Thymus (tissue), 11 donors: ENCODE data around the gene ITGB3. TPM values are rescaled to one million over a fixed set of nuclear protein-coding genes. Genes with fewer than 3 reads are reported as not detected.
A peak's percentile ranks its signal among the peaks of the same experiment; 100 is the strongest.

Experiments used
- DNase-seq, 9 donors: peaks; one replicate each; pipeline ENCODE4 v3.0.0-alpha.2; 2013; ENCODE audit warnings: low spot score in 9 of 9, low read depth in 6 of 9, missing footprints in 1 of 9
- H3K27ac ChIP-seq, 2 donors: one replicate each; pipeline ENCODE4 v1.5.1; 2013; ENCODE audit warnings: control low read depth in 1 of 2, low read depth in 1 of 2, low read length in 1 of 2, mild to moderate bottlenecking in 1 of 2, moderate library complexity in 1 of 2
- H3K27me3 ChIP-seq, 2 donors: one replicate each; pipeline ENCODE4 v1.5.1; 2013; ENCODE audit warnings: low read length in 1 of 2; ENCODE audit not compliant: control insufficient read depth in 2 of 2, insufficient read depth in 1 of 2
- H3K36me3 ChIP-seq, 2 donors: one replicate each; pipeline ENCODE4 v1.5.1; 2013; ENCODE audit warnings: low read length in 1 of 2, mild to moderate bottlenecking in 1 of 2, moderate library complexity in 1 of 2; ENCODE audit not compliant: control insufficient read depth in 2 of 2, insufficient read depth in 2 of 2
- H3K4me1 ChIP-seq, 2 donors: one replicate each; pipeline ENCODE4 v1.5.1; 2013; ENCODE audit warnings: low read length in 2 of 2; ENCODE audit not compliant: control insufficient read depth in 2 of 2, insufficient read depth in 2 of 2
- H3K4me3 ChIP-seq, 2 donors: one replicate each; pipeline ENCODE4 v1.5.1; 2013; ENCODE audit warnings: low read length in 2 of 2, control low read depth in 1 of 2, mild to moderate bottlenecking in 1 of 2
- H3K9me3 ChIP-seq, 2 donors: one replicate each; pipeline ENCODE4 v1.5.1; 2013; ENCODE audit warnings: low read length in 1 of 2, mild to moderate bottlenecking in 1 of 2; ENCODE audit not compliant: control insufficient read depth in 2 of 2, insufficient read depth in 1 of 2
- WGBS: extraction: QIAGEN DNeasy Blood & Tissue Kit; methylation state at CpG from one replicate; pipeline ENCODE4 v1.1.7; 2013; 5-methylcytosine and 5-hydroxymethylcytosine counted together
- polyA plus RNA-seq: library from polyadenylated mRNA; stranded (reverse); fragments of 200-250 nt; gene quantifications from one replicate; pipeline ENCODE4 v1.2.3, GENCODE V29; 2013
- total RNA-seq: library from RNA; stranded (reverse); fragments of 120-200 nt; gene quantifications from one replicate; pipeline ENCODE4 v1.2.4, GENCODE V29; 2013
- donor health status: healthy.

The ITGB3 gene
- total and polyA plus RNA-seq, 2 donors: 0.52 to 1.7 TPM

DNA sequence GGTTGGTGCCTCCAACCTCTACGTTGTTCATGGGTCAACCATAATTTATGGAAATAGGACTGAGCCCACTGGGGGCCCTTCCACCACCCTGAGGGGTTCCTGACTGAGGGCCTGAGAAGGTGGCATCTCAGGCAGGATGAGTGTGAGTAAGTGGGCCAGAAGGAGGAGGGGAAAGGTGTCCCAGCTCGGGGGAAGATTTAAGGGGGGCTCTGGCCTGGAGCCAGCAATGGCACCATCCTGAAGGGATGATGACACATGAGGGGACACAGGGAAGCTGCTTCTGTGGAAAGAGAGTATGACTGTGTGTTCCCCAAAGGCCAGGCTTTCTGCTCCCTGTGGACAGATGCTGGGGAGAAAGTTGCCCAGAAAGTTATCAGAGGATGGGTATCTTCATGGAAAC is 25.8 kb upstream of the ITGB3 start:
- Histone ChIP-seq H3K36me3 (no peaks in the 10 kb centered on the region), H3K4me3 (no peak overlapping the region), H3K27ac (no peak overlapping the region), H3K9me3 (peaks cover 0 to 9% of the 10 kb centered on the region in 2 donors), H3K4me1 (peaks cover 0 to 8% of the 10 kb centered on the region in 2 donors), H3K27me3 (peaks cover 0 to 10% of the 10 kb centered on the region in 2 donors)
- WGBS: 92% methylated on average over 2 of the region's 2 CpGs
- DNase-seq: no peak

DNA sequence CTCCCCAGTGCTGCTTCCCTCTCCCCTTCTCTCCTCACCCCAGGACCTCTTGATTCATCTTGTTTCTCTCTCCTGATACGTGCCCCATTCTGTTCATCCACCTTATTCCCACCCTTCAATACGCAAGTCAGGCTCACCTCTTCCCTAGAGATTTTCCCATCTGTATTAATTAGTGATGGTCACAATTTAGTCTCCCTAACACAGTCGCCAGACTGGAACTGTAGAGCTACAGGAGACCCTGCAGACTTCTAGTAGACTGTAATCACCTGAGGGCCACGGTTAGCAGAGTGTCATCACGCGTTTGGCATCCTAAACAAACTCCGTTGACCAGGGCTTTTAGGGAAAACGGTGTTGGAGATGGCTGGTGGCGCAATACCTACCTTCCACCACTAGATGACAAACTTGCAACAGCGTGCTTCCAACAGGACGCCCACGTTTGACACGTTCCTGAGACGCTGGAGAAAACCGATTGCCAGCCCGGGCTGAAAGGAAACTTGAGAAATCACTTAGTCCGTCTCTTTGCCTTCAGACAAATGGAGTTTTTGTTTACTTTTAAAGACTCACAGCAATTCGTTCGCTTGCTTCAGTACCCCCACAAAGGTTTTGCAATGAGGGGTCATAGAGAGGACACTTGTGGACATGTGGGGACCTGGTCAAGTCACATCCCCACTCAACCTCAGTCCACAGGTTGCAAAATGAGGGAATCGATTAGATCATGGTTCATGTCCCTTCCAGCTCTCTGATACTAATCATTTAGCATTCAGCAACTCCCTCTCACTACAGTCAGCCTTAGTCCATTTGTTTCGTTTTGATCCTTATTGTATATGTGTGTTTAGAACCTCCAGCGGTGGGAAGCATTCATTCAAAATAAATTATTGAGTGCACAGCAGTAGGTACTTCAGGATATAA is 23.8 kb upstream of the ITGB3 start:
- Histone ChIP-seq H3K27me3 (peaks cover 0 to 10% of the 10 kb centered on the region in 2 donors), H3K9me3 (peaks cover 0 to under 1% of the 10 kb centered on the region in 2 donors), H3K27ac (no peak overlapping the region), H3K36me3 (no peaks in the 10 kb centered on the region), H3K4me1 (peaks cover 0 to 6% of the 10 kb centered on the region in 2 donors), H3K4me3 (no peak overlapping the region)
- DNase-seq: peak; percentile 39 to 80 (median 55)
- WGBS: 19% methylated on average over 22 of the region's 22 CpGs

DNA sequence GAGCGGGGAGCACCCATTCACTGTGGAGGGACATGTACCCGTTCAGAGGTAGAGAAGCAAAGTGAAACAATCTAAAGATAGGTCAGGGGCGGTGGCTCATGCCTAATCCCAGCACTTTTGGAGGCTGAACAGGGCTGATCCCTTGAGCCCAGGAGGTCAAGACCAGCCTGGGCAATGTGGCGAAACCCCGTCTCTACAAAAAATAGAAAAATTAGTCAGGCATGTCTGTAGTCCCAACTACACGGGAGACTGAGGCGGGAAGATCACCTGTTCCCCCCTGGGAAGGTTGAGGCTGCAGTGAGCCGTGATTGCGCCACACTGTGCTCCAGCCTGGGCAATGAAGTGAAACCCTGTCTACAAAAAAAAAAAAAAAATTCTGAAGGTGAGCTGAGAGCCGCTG is 22.8 kb upstream of the ITGB3 start:
- 96% methylated on average over 10 of the region's 10 CpGs for WGBS
- DNase-seq: no peak
- Histone ChIP-seq H3K4me1 (peaks cover 0 to 4% of the 10 kb centered on the region in 2 donors), H3K4me3 (no peak overlapping the region), H3K27me3 (peaks cover 0 to 10% of the 10 kb centered on the region in 2 donors), H3K27ac (no peak overlapping the region), H3K36me3 (no peaks in the 10 kb centered on the region), H3K9me3 (no peaks in the 10 kb centered on the region)

DNA sequence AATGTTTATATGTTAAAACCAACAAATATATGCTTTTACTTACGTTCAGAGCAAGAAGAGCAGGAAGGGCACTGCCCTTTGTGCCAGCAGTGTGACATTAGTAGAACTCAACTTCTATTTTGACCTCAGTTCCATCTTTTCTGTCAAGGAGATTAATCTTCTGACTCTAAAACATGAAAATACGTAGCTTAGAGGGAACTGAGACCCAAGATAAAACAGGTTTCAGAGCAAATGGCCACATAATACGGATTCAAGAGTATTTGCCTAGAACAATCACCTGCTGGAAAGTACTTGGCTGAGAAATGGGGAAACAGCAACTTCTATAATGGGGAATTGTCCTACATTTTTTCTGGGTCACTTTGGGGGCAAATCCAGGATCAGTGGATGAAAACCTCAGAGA is 22.3 kb upstream of the ITGB3 start:
- H3K4me3 ChIP-seq: no peak overlapping the region
- H3K27ac ChIP-seq: no peak overlapping the region
- H3K27me3 ChIP-seq: peaks cover 0 to 10% of the 10 kb centered on the region in 2 donors
- H3K9me3 ChIP-seq: no peaks in the 10 kb centered on the region
- no peak for DNase-seq
- no peaks in the 10 kb centered on the region for H3K36me3 ChIP-seq
- WGBS: 88% methylated on average over 3 of the region's 3 CpGs
- peaks cover 0 to 4% of the 10 kb centered on the region in 2 donors for H3K4me1 ChIP-seq

DNA sequence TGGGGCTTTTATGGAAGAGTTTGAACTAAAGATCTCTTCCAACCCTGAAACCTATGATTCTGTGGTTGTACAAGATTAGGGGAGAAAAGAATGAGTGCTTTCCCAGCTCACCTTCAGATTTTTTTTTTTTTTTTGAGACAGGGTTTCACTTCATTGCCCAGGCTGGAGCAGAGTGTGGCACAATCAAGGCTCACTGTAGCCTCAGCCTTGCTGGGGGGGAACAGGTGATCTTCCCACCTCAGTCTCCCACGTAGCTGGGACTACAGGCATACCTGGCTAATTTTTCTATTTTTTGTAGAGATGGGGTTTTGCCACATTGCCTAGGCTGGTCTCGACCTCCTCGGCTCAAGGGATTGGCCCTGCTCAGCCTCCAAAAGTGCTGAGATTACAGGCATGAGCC is 21.8 kb upstream of the ITGB3 start:
- Histone ChIP-seq H3K4me1 (peaks cover 0 to 4% of the 10 kb centered on the region in 2 donors), H3K27me3 (peaks cover 0 to 10% of the 10 kb centered on the region in 2 donors), H3K36me3 (no peaks in the 10 kb centered on the region), H3K9me3 (peaks cover 0 to 5% of the 10 kb centered on the region in 2 donors), H3K27ac (no peak overlapping the region), H3K4me3 (no peak overlapping the region)
- DNase-seq: no peak
- 91% methylated on average over 3 of the region's 3 CpGs for WGBS

DNA sequence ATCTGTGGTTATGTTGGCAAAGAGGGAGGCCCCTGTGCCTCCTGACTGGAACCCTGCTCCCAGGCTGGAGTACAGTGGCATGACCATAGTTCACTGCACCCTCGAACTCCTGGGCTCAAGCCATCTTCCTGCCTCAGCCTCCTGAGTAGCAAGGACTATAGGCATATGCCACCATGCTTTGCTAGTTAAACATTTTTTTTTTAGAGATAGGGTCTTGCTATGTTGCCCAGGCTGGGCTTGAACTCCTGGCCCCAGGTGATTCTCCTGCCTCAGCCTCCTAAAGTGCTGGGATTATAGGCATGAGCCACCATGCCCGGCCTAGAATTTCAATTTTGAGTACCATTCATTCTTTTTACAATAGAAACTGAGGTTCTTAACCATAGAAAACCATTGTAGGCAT is 21.2 kb upstream of the ITGB3 start:
- 97% methylated on average over 2 of the region's 2 CpGs for whole genome bisulfite sequencing
- peaks cover 0 to 10% of the 10 kb centered on the region in 2 donors for H3K27me3 ChIP-seq

DNA sequence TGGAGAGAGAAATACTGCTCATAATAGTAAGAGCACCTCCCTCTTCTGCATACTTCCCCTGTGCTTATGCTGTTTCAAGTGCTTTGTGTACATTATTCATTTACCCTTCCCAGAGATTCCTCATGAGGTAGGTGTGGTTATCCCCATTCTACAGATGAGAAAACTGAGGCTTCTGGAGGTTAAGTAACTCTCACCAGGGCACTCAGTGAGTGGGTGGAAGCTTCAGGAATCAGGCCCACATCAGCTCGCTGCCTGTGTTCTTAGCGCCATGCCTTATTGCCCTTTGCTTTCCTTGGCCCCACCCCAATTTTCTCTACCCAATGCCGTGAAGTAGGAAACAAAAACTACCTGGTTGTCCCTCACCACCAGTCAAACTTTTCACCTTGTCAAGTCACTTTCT is 18.1 kb upstream of the ITGB3 start:
- 97% methylated on average over 3 of the region's 3 CpGs for WGBS
- no peak overlapping the region for H3K27ac ChIP-seq

More for the DNA sequence above, 21.2 kb upstream of the ITGB3 start:
- Histone ChIP-seq H3K4me3 (no peak overlapping the region), H3K36me3 (no peaks in the 10 kb centered on the region), H3K9me3 (peaks cover 0 to 11% of the 10 kb centered on the region in 2 donors), H3K4me1 (peaks cover 0 to 4% of the 10 kb centered on the region in 2 donors), H3K27ac (no peak overlapping the region)
- no peak for DNase-seq

DNA sequence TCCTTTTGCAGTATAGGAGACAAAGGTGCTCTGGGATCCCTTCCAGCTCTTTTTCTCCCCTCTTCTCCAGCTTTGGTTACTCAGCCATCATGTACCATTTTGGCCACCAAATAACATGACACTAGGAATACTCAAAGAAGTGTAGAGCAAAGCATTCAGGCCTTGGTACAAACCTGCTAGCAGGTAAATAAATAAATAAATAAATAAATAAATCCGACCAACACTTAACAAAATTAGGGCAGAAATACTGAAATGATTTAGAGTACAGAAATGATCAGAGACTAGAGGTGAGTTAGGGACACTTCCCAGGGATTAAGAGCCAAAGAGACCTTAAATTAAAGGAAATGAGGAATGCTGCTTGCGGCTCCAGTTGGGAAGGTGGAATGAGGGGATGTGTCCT is 17.7 kb upstream of the ITGB3 start:
- no peak for DNase-seq
- 97% methylated on average over 2 of the region's 2 CpGs for WGBS
- H3K27me3 ChIP-seq: peaks cover 0 to 2% of the 10 kb centered on the region in 2 donors
- H3K36me3 ChIP-seq: no peaks in the 10 kb centered on the region
- no peak overlapping the region for H3K4me3 ChIP-seq
- H3K4me1 ChIP-seq: no peaks in the 10 kb centered on the region
- H3K9me3 ChIP-seq: peaks cover 0 to 18% of the 10 kb centered on the region in 2 donors
- no peak overlapping the region for H3K27ac ChIP-seq

More for the DNA sequence above, 18.1 kb upstream of the ITGB3 start:
- H3K27me3 ChIP-seq: peaks cover 0 to 6% of the 10 kb centered on the region in 2 donors
- H3K36me3 ChIP-seq: no peaks in the 10 kb centered on the region
- H3K4me3 ChIP-seq: no peak overlapping the region
- H3K9me3 ChIP-seq: peaks cover 0 to 17% of the 10 kb centered on the region in 2 donors
- no peak for DNase-seq
- no peaks in the 10 kb centered on the region for H3K4me1 ChIP-seq

DNA sequence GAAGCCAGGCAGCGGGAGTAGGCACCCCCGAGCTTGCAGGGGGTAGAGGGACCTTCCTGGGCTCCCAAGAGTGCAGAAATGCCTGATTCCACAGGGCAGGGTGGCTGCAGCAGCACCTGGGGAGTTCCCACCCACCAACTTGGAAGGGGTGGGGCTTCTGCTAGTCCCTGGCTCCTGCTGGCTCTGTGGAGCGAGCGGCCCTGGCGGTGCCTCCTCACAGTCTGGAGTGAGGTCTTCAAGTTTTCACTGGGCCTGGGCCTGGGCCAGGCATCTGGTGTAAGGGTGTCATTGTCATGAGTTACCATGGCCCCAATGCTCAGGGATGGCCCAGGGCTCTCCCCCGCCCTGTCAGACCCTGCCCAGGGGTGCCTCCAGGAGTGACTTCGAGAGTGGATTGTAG is 15.8 kb upstream of the ITGB3 start:
- no peaks in the 10 kb centered on the region for H3K36me3 ChIP-seq
- no peak overlapping the region for H3K4me3 ChIP-seq
- H3K4me1 ChIP-seq: no peaks in the 10 kb centered on the region

More for the DNA sequence above, 15.8 kb upstream of the ITGB3 start:
- DNase-seq: no peak
- Histone ChIP-seq H3K9me3 (peaks cover 0 to 20% of the 10 kb centered on the region in 2 donors), H3K27me3 (no peaks in the 10 kb centered on the region), H3K27ac (no peak overlapping the region)
- 97% methylated on average over 7 of the region's 7 CpGs for WGBS
